HepG2 (cell line): ENCODE results near the gene RCCD1. TPM values are rescaled to one million over a fixed set of nuclear protein-coding genes. Genes with fewer than 3 reads are reported as not detected.

Source experiments
- BORCS8-MEF2B ChIP-seq: sonication (generic); formaldehyde crosslinking; IDR thresholded peaks from 2 replicates; pipeline ENCODE4 v1.8.0; 2022; ENCODE audit warnings: mild to moderate bottlenecking, missing genetic modification reagents
- ERF ChIP-seq: IDR thresholded peaks from 2 replicates; pipeline ENCODE4 v1.6.1; 2018; ENCODE audit warnings: missing biosample characterization, missing genetic modification reagents
- FIP1L1 ChIP-seq: fragments of 200-400 bp; formaldehyde crosslinking; IDR thresholded peaks from 2 replicates; pipeline ENCODE4 v1.6.1; 2018; ENCODE audit warnings: low read depth, mild to moderate bottlenecking, low read length, moderate library complexity, borderline replicate concordance; ENCODE audit not compliant: insufficient read depth
- GATAD1 ChIP-seq: IDR thresholded peaks from 2 replicates; pipeline ENCODE4 v1.6.1; 2016; ENCODE audit warnings: missing genetic modification reagents, missing compliant biosample characterization
- HIVEP1 ChIP-seq: sonication (generic); formaldehyde crosslinking; IDR thresholded peaks from 2 replicates; pipeline ENCODE4 v1.4.0; 2020; ENCODE audit warnings: mild to moderate bottlenecking, missing genetic modification reagents
- MEIS1 ChIP-seq: sonication (generic); formaldehyde crosslinking; IDR thresholded peaks from 2 replicates; pipeline ENCODE4 v1.9.0; 2021; ENCODE audit warnings: mild to moderate bottlenecking, missing genetic modification reagents, moderate library complexity, borderline replicate concordance
- RFX5 ChIP-seq: IDR thresholded peaks from 2 replicates; pipeline ENCODE4 v1.6.1; 2011; ENCODE audit warnings: low read depth, low read length, improper control_type of control experiment
- SMAD1 ChIP-seq: sonication (generic); formaldehyde crosslinking; IDR thresholded peaks from 2 replicates; pipeline ENCODE4 v1.4.0; 2020; ENCODE audit warnings: missing genetic modification reagents, low read depth, mild to moderate bottlenecking, borderline replicate concordance
- SMARCC2 ChIP-seq: fragments of 450-650 bp; IDR thresholded peaks from 2 replicates; pipeline ENCODE4 v1.6.1; 2017; ENCODE audit warnings: antibody characterized with exemption, mild to moderate bottlenecking
- SOX6 ChIP-seq, 2 experiments: fragments of 450-650 bp in 1 of 2; sonication (generic) in 1 of 2; formaldehyde crosslinking in 1 of 2; IDR thresholded peaks; 2 replicates each; pipeline versions ENCODE4 v1.4.0 to v1.6.1; 2017 to 2020; ENCODE audit warnings: antibody characterized with exemption in 1 of 2, mild to moderate bottlenecking in 1 of 2, missing genetic modification reagents in 1 of 2
- TEAD3 ChIP-seq: optimal IDR thresholded peaks from 2 replicates; pipeline ENCODE3; 2016; ENCODE audit warnings: borderline replicate concordance
- XRCC5 ChIP-seq: fragments of 200-400 bp; formaldehyde crosslinking; optimal IDR thresholded peaks from 2 replicates; pipeline ENCODE3; 2017; ENCODE audit warnings: mild to moderate bottlenecking, low read length
- YEATS2 ChIP-seq: sonication (generic); formaldehyde crosslinking; IDR thresholded peaks from 2 replicates; pipeline ENCODE4 v1.4.0; 2020; ENCODE audit warnings: missing genetic modification reagents, borderline replicate concordance
- YY1 ChIP-seq: IDR thresholded peaks from 2 replicates; pipeline ENCODE4 v1.6.1; 2011; ENCODE audit warnings: low read length, low read depth, moderate library complexity, mild to moderate bottlenecking; ENCODE audit not compliant: insufficient read depth, insufficient replicate concordance
- ZFP82 ChIP-seq: sonication (generic); formaldehyde crosslinking; IDR thresholded peaks from 2 replicates; pipeline ENCODE4 v1.5.1; 2020; ENCODE audit warnings: mild to moderate bottlenecking, missing genetic modification reagents, borderline replicate concordance
- ZNF143 ChIP-seq: sonication (generic); formaldehyde crosslinking; IDR thresholded peaks from 2 replicates; pipeline ENCODE4 v1.4.0; 2020; ENCODE audit warnings: missing genetic modification reagents
- ZNF670 ChIP-seq: sonication (generic); formaldehyde crosslinking; IDR thresholded peaks from 2 replicates; pipeline ENCODE4 v1.8.0; 2022; ENCODE audit warnings: mild to moderate bottlenecking, missing genetic modification reagents, borderline replicate concordance
- polyA plus RNA-seq, 8 experiments: library from polyadenylated mRNA; depleted of rRNA in 3 of 8; stranded (reverse) in 7 of 8; unstranded in 1 of 8; fragments of >200 nt; fragmentation: Illumina TruSeq in 4 of 8; extraction: Trizol in 4 of 8; gene quantifications; 2 replicates each; pipeline versions ENCODE4 v1.2.1 to v1.2.3, GENCODE V29; 2011 to 2016; ENCODE audit warnings: low read depth in 4 of 8, missing spikeins in 1 of 8, mixed read lengths in 1 of 8; ENCODE audit not compliant: insufficient read depth in 1 of 8
- total RNA-seq, 5 experiments: library from RNA; depleted of rRNA; stranded (reverse); fragments of >200 nt; fragmentation: Illumina TruSeq; extraction: Trizol; gene quantifications; 2 replicates each; pipeline ENCODE4 v1.2.3, GENCODE V29; 2016; ENCODE audit warnings: low read depth in 1 of 5
- TF ChIP-seq, protein P1 (sequence below): sonication (generic); formaldehyde crosslinking; IDR thresholded peaks from 2 replicates; pipeline ENCODE4 v1.4.0; 2020; ENCODE audit warnings: missing genetic modification reagents
- TF ChIP-seq, protein P2 (sequence below): sonication (generic); formaldehyde crosslinking; IDR thresholded peaks from 2 replicates; pipeline ENCODE4 v1.4.0; 2020; ENCODE audit warnings: missing genetic modification reagents
- TF ChIP-seq, protein P3 (sequence below): sonication (generic); formaldehyde crosslinking; IDR thresholded peaks from 2 replicates; pipeline ENCODE4 v1.8.1; 2023; ENCODE audit warnings: mild to moderate bottlenecking, moderate library complexity, missing genetic modification reagents

RCCD1 gene
- total and polyA plus RNA-seq, 2 of the 13 experiments (the other 11 are each of a cell fraction or from before 2014, with no cell fraction given): 14.1 to 15.1 TPM

DNA sequence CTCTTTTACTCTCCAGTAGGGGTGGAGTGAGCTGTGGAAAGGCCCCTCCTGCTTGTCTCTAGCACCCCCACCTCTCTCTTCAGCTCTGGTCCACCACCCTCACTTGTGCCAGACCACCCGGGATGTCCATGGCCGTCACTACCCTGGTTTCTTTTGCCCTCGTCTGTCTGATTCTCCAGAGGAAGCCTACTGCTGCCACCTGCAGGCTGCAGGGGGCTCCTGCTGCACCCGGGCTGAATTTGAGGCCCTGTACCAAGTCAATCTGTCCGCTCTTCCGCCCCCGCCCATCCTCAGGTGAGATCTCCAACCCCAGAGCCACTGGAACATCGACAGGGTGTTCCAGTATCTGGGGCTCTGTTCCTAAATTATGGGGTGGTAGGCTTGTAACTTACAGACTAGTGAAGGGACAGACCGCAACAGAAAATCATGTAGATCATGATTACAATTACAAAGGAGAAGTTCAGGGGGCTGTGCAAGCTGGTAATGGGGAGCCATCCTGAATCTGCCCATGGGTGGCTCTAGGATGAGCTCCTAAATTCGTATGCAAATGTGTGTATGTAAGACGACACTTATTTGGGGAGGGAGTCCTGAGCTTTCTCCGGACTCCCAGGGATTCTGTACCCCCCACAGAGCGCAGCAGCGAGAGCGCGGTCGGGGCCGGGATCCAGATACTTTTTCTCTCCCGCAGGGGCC, 20.3 kb upstream of the RCCD1 start (continued):
- TF ChIP-seq TEAD3 (CRISPR knock-in tag) (no peak), RFX5 (no peak), YY1 (peak; percentile 20), ZNF670 (CRISPR knock-in tag) (0 out of 2 replicates have a peak, but pooled peaks have one; percentile 76), ERF (CRISPR knock-in tag) (0 out of 2 replicates have a peak, but pooled peaks have one; percentile 10), HIVEP1 (peak; percentile 5; the same call in 1 of the 2 replicates), ZFP82 (CRISPR knock-in tag) (no peak), SOX6 (IDR thresholded peaks at IDR 0.05) (no peak), SOX6 (CRISPR knock-in tag; IDR thresholded peaks at IDR 0.05) (0 out of 2 replicates have a peak, but pooled peaks have one; percentile 2), FIP1L1 (no peak), ZNF143 (CRISPR knock-in tag) (no peak), GATAD1 (CRISPR knock-in tag) (0 out of 2 replicates have a peak, but pooled peaks have one; percentile 31), SMARCC2 (no peak), XRCC5 (peak; percentile 81), SMAD1 (CRISPR knock-in tag) (0 out of 2 replicates have a peak, but pooled peaks have one; percentile 26), MEIS1 (CRISPR knock-in tag) (0 out of 2 replicates have a peak, but pooled peaks have one; percentile 8), YEATS2 (CRISPR knock-in tag) (0 out of 2 replicates have a peak, but pooled peaks have one; percentile 13), BORCS8-MEF2B (CRISPR knock-in tag) (no peak)
- TF ChIP-seq, protein P1, sequence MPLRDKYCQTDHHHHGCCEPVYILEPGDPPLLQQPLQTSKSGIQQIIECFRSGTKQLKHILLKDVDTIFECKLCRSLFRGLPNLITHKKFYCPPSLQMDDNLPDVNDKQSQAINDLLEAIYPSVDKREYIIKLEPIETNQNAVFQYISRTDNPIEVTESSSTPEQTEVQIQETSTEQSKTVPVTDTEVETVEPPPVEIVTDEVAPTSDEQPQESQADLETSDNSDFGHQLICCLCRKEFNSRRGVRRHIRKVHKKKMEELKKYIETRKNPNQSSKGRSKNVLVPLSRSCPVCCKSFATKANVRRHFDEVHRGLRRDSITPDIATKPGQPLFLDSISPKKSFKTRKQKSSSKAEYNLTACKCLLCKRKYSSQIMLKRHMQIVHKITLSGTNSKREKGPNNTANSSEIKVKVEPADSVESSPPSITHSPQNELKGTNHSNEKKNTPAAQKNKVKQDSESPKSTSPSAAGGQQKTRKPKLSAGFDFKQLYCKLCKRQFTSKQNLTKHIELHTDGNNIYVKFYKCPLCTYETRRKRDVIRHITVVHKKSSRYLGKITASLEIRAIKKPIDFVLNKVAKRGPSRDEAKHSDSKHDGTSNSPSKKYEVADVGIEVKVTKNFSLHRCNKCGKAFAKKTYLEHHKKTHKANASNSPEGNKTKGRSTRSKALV (CRISPR knock-in tag): no peak
- TF ChIP-seq, protein P2, sequence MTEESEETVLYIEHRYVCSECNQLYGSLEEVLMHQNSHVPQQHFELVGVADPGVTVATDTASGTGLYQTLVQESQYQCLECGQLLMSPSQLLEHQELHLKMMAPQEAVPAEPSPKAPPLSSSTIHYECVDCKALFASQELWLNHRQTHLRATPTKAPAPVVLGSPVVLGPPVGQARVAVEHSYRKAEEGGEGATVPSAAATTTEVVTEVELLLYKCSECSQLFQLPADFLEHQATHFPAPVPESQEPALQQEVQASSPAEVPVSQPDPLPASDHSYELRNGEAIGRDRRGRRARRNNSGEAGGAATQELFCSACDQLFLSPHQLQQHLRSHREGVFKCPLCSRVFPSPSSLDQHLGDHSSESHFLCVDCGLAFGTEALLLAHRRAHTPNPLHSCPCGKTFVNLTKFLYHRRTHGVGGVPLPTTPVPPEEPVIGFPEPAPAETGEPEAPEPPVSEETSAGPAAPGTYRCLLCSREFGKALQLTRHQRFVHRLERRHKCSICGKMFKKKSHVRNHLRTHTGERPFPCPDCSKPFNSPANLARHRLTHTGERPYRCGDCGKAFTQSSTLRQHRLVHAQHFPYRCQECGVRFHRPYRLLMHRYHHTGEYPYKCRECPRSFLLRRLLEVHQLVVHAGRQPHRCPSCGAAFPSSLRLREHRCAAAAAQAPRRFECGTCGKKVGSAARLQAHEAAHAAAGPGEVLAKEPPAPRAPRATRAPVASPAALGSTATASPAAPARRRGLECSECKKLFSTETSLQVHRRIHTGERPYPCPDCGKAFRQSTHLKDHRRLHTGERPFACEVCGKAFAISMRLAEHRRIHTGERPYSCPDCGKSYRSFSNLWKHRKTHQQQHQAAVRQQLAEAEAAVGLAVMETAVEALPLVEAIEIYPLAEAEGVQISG (CRISPR knock-in tag): peak; percentile 74
- TF ChIP-seq, protein P3, sequence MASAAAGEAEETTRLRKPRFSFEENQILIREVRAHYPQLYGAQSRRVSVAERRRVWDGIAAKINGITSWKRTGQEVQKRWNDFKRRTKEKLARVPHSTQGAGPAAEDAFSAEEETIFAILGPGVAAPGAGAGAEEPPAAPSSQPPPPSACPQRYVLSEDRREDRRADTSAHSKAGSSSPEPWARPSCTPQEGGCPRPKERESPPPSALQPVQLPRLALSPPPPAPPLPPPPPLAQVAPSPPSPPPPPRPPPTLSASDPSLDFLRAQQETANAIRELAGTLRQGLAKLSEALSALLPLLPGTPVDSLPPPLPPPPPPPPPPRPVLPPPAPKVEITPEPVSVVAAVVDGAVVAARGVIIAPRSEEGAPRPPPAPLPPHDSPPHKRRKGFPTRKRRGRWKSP (CRISPR knock-in tag): 0 out of 2 replicates have a peak, but pooled peaks have one; percentile 9
